ENCODE measurements around the gene NT5C2.
"Not testable (repeated sequence)": the region's sequence is repeated elsewhere in the genome, so short reads cannot be mapped to it uniquely, and the experiment has no call there.

GRCh38 chr10:103210262-103210661 is 17.2 kb upstream of the NT5C2 start:
- TF ChIP-seq POLR2A, CTCF, EP300 (IDR thresholded peaks at IDR 0.05): not testable (repeated sequence)

Measured in sigmoid colon (tissue), 4 donors.